HCT116 (cell line): Measurements from ENCODE around the gene LAMP1. TPM values are rescaled to one million over a fixed set of nuclear protein-coding genes. Genes with fewer than 3 reads are reported as not detected.

ENCODE experiments used
- ATAC-seq: fragments of 200-7000 bp; cut with Tn5 transposase; 2 replicates; pipeline ENCODE4 v1.9.1; 2020; ENCODE audit warnings: mild to moderate bottlenecking, moderate library complexity
- BruUV-seq: library from RNA; stranded (reverse); fragments of 400-500 nt; replicated peaks from 2 replicates; lab custom pipeline; 2021; lab: Mats Ljungman, UMichigan
- CTCF ChIA-PET: fragments of 300-600 bp; sonication (Branson Sonifier 250); formaldehyde crosslinking; loops from one replicate; lab custom pipeline; 2021; ENCODE audit warnings: antibody characterized with exemption; lab: Charles Lee
- POLR2A ChIA-PET: fragments of 300-600, 350-600 bp; sonication (Branson Sonifier 250); formaldehyde crosslinking; loops from one replicate; lab custom pipeline; 2021; ENCODE audit warnings: antibody characterized with exemption; lab: Charles Lee
- RAD21 ChIA-PET, 2 experiments: fragments of 300-600 bp; sonication (Branson Sonifier 250); formaldehyde crosslinking; loops; one replicate each; lab custom pipeline; 2023; ENCODE audit warnings: low total read pairs in 2 of 2; ENCODE audit not compliant: uncharacterized antibody in 2 of 2, unreplicated experiment in 2 of 2, low non-redundant PET in 1 of 2; lab: Charles Lee
- DNase-seq: peaks from one replicate; pipeline ENCODE4 v3.0.0-alpha.2; 2010; ENCODE audit warnings: low read depth, low spot score
- H2AFZ ChIP-seq: fragments of 200-600 bp; shearing (Covaris generic), sonication (generic); 2 replicates; pipeline ENCODE4 v1.6.1; 2017; ENCODE audit warnings: low read depth, mixed run types, mixed read lengths, antibody characterized with exemption, low read length; ENCODE audit not compliant: poor library complexity, severe bottlenecking
- H3K27ac ChIP-seq: 2 replicates; pipeline ENCODE4 v1.5.1; 2012; ENCODE audit warnings: low read depth, low read length
- H3K27me3 ChIP-seq: fragments of 200-600 bp; sonication (generic); 2 replicates; pipeline ENCODE4 v1.6.1; 2016; ENCODE audit warnings: mixed run types, low read length, mixed read lengths; ENCODE audit not compliant: insufficient read depth
- H3K36me3 ChIP-seq, 2 experiments: fragments of 200-500 bp in 1 of 2; fragments of 200-600 bp in 1 of 2; sonication (Bioruptor generic) in 1 of 2; sonication (generic) in 1 of 2; 2 replicates each; pipeline versions ENCODE4 v1.5.1 to v1.6.1; 2014 to 2016; ENCODE audit warnings: low read length in 2 of 2, inconsistent platforms in 1 of 2, mixed read lengths in 1 of 2, mixed run types in 1 of 2; ENCODE audit not compliant: insufficient read depth in 2 of 2, control insufficient read depth in 1 of 2
- H3K4me1 ChIP-seq, 2 experiments: fragments of 200-600 bp in 1 of 2; sonication (generic) in 1 of 2; 2 replicates each; pipeline versions ENCODE4 v1.5.1 to v1.6.1; 2012 to 2017; ENCODE audit warnings: low read length in 2 of 2, inconsistent platforms in 1 of 2, mild to moderate bottlenecking in 1 of 2, mixed read lengths in 1 of 2, mixed run types in 1 of 2, moderate library complexity in 1 of 2; ENCODE audit not compliant: insufficient read depth in 2 of 2, control insufficient read depth in 1 of 2
- H3K4me2 ChIP-seq: fragments of 200-600 bp; sonication (generic); 2 replicates; pipeline ENCODE4 v1.6.1; 2017; ENCODE audit warnings: mixed run types, low read length, mixed read lengths
- H3K4me3 ChIP-seq, 2 experiments: fragments of 200-600 bp in 1 of 2; sonication (generic) in 1 of 2; replicated peaks in 1 of 2; 2 replicates each; pipeline ENCODE4 v1.5.1; 2011 to 2016; ENCODE audit warnings: low read length in 2 of 2, control low read depth in 1 of 2, low read depth in 1 of 2, mild to moderate bottlenecking in 1 of 2, mixed read lengths in 1 of 2, mixed run types in 1 of 2
- H3K79me2 ChIP-seq: fragments of 200-600 bp; sonication (generic); 2 replicates; pipeline ENCODE4 v1.6.1; 2017; ENCODE audit warnings: mild to moderate bottlenecking, mixed run types, low read length, moderate library complexity, mixed read lengths; ENCODE audit not compliant: insufficient read depth
- H3K9ac ChIP-seq: fragments of 200-600 bp; sonication (generic); 2 replicates; pipeline ENCODE4 v1.6.1; 2016; ENCODE audit warnings: low read length, mixed read lengths
- H3K9me2 ChIP-seq: fragments of 200-600 bp; sonication (generic), shearing (Covaris generic); 2 replicates; pipeline ENCODE4 v1.6.1; 2017; ENCODE audit warnings: mixed run types, mild to moderate bottlenecking, moderate library complexity; ENCODE audit not compliant: insufficient read depth
- H3K9me3 ChIP-seq, 2 experiments: fragments of 200-500 bp in 1 of 2; fragments of 200-600 bp in 1 of 2; sonication (Bioruptor generic) in 1 of 2; sonication (generic) in 1 of 2; 2 replicates each; pipeline ENCODE4 v1.6.1; 2014 to 2017; ENCODE audit warnings: low read length in 2 of 2, mixed read lengths in 2 of 2, inconsistent platforms in 1 of 2, low read depth in 1 of 2, mild to moderate bottlenecking in 1 of 2, mixed run types in 1 of 2, moderate library complexity in 1 of 2; ENCODE audit not compliant: control insufficient read depth in 1 of 2, insufficient read depth in 1 of 2
- H4K20me1 ChIP-seq: fragments of 200-600 bp; sonication (generic), shearing (Covaris generic); 2 replicates; pipeline ENCODE4 v1.6.1; 2017; ENCODE audit warnings: mixed run types, mild to moderate bottlenecking, moderate library complexity; ENCODE audit not compliant: insufficient read depth
- CEBPB ChIP-seq: IDR thresholded peaks from 2 replicates; pipeline ENCODE4 v1.6.1; 2012; ENCODE audit warnings: low read depth
- EZH2phosphoT487 ChIP-seq: fragments of 200-600 bp; IDR thresholded peaks from 2 replicates; pipeline ENCODE4 v1.6.1; 2018; ENCODE audit warnings: antibody characterized with exemption, borderline replicate concordance
- FOSL1 ChIP-seq: IDR thresholded peaks from 2 replicates; pipeline ENCODE4 v1.6.1; 2012; ENCODE audit warnings: low read depth
- MAX ChIP-seq: IDR thresholded peaks from 2 replicates; pipeline ENCODE4 v1.6.1; 2012
- RAD21 ChIP-seq: IDR thresholded peaks from 2 replicates; pipeline ENCODE4 v1.6.1; 2012; ENCODE audit warnings: low read depth, mild to moderate bottlenecking
- SIN3A ChIP-seq: IDR thresholded peaks from 2 replicates; pipeline ENCODE4 v1.6.1; 2012; ENCODE audit warnings: low read depth
- SP1 ChIP-seq: IDR thresholded peaks from 2 replicates; pipeline ENCODE4 v1.6.1; 2012; ENCODE audit warnings: low read depth
- YY1 ChIP-seq: IDR thresholded peaks from 2 replicates; pipeline ENCODE4 v1.6.1; 2011; ENCODE audit warnings: low read length, low read depth, moderate library complexity, mild to moderate bottlenecking; ENCODE audit not compliant: insufficient replicate concordance; ENCODE audit errors: extremely low read depth
- ZFX ChIP-seq: fragments of 450-650 bp; IDR thresholded peaks from 2 replicates; pipeline ENCODE4 v1.6.1; 2017
- intact Hi-C: fragments of 100-400 bp; cut with micrococcal nuclease; formaldehyde crosslinking; loops from 2 replicates; pipeline ENCODE4 v1.10.0; 2022
- total RNA-seq: library from RNA; stranded (reverse); gene quantifications from one replicate; pipeline ENCODE4 v1.2.1, GENCODE V29; 2021; ENCODE audit not compliant: unreplicated experiment
- TF ChIP-seq, protein P1 (sequence below): IDR thresholded peaks from 2 replicates; pipeline ENCODE4 v1.6.1; 2012; ENCODE audit warnings: low read depth
- TF ChIP-seq, protein P2 (sequence below), 3 experiments: fragments of 200-600 bp in 1 of 3; sonication (generic) in 1 of 3; IDR thresholded peaks in 2 of 3; conservative IDR thresholded peaks in 1 of 3; 2 replicates each; pipeline ENCODE4 v1.5.1; 2012 to 2017; ENCODE audit warnings: low read depth in 2 of 3, low read length in 2 of 3, antibody characterized with exemption in 1 of 3, borderline replicate concordance in 1 of 3, control low read depth in 1 of 3, mild to moderate bottlenecking in 1 of 3, mixed read lengths in 1 of 3, mixed run types in 1 of 3, moderate library complexity in 1 of 3; ENCODE audit not compliant: insufficient read depth in 1 of 3
- TF ChIP-seq, protein P3 (sequence below): IDR thresholded peaks from 2 replicates; pipeline ENCODE4 v1.6.1; 2011; ENCODE audit warnings: mild to moderate bottlenecking, low read length, moderate library complexity; ENCODE audit not compliant: insufficient replicate concordance; ENCODE audit errors: extremely low read depth

The LAMP1 gene
- total RNA-seq, 1 experiment from 2014 or later, result 158 TPM

DNA sequence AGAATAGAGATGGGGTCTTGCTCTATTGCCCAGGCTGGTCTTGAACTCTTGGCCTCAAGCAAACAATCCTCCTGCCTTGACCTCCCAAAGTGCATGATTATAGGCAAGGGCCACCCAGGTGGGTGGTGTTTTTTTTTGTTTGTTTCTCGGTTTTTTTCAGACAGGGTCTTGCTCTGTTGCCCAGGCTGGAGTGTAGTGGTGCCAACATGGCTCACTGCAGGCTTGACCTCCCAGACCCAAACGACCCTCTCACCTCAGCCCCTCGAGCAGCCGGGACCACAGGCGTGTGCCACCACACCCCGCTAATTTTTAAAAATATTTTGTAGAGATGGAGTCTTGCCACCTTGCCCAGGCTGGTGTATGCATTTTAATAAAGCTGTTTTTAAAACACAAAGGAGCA lies 52.0 kb downstream of the LAMP1 start:
- ChIA-PET POLR2A (no interaction called here), CTCF (no interaction called here), RAD21 (no interaction called here)
- peaks cover 13 to 21% of the 10 kb centered on the region in 2 experiments; a peak in 3 of 4 replicates for H3K36me3 ChIP-seq
- DNase-seq (no peak), ATAC-seq (no peak)
- no peak overlapping the region for H3K4me2 ChIP-seq
- no peak overlapping the region for H3K27ac ChIP-seq
- H3K4me3 ChIP-seq, result no peak overlapping the region
- TF ChIP-seq CEBPB, result no peak
- TF ChIP-seq RAD21, result no peak
- TF ChIP-seq ZFX, result no peak
- no peak for TF ChIP-seq FOSL1
- TF ChIP-seq, protein P1, sequence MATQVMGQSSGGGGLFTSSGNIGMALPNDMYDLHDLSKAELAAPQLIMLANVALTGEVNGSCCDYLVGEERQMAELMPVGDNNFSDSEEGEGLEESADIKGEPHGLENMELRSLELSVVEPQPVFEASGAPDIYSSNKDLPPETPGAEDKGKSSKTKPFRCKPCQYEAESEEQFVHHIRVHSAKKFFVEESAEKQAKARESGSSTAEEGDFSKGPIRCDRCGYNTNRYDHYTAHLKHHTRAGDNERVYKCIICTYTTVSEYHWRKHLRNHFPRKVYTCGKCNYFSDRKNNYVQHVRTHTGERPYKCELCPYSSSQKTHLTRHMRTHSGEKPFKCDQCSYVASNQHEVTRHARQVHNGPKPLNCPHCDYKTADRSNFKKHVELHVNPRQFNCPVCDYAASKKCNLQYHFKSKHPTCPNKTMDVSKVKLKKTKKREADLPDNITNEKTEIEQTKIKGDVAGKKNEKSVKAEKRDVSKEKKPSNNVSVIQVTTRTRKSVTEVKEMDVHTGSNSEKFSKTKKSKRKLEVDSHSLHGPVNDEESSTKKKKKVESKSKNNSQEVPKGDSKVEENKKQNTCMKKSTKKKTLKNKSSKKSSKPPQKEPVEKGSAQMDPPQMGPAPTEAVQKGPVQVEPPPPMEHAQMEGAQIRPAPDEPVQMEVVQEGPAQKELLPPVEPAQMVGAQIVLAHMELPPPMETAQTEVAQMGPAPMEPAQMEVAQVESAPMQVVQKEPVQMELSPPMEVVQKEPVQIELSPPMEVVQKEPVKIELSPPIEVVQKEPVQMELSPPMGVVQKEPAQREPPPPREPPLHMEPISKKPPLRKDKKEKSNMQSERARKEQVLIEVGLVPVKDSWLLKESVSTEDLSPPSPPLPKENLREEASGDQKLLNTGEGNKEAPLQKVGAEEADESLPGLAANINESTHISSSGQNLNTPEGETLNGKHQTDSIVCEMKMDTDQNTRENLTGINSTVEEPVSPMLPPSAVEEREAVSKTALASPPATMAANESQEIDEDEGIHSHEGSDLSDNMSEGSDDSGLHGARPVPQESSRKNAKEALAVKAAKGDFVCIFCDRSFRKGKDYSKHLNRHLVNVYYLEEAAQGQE, result no peak
- no peak for TF ChIP-seq YY1
- TF ChIP-seq EZH2phosphoT487, result no peak
- TF ChIP-seq, protein P2, sequence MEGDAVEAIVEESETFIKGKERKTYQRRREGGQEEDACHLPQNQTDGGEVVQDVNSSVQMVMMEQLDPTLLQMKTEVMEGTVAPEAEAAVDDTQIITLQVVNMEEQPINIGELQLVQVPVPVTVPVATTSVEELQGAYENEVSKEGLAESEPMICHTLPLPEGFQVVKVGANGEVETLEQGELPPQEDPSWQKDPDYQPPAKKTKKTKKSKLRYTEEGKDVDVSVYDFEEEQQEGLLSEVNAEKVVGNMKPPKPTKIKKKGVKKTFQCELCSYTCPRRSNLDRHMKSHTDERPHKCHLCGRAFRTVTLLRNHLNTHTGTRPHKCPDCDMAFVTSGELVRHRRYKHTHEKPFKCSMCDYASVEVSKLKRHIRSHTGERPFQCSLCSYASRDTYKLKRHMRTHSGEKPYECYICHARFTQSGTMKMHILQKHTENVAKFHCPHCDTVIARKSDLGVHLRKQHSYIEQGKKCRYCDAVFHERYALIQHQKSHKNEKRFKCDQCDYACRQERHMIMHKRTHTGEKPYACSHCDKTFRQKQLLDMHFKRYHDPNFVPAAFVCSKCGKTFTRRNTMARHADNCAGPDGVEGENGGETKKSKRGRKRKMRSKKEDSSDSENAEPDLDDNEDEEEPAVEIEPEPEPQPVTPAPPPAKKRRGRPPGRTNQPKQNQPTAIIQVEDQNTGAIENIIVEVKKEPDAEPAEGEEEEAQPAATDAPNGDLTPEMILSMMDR (IDR thresholded peaks at IDR 0.05 in 2 of 3, conservative IDR thresholded peaks at IDR 0.05 in 1 of 3; ENCODE audit: borderline replicate concordance in 1 of 3, insufficient read depth in 1 of 3, low read depth in 2 of 3, low read length in 2 of 3), result no peak
- TF ChIP-seq MAX, result no peak
- no peak for TF ChIP-seq SIN3A
- TF ChIP-seq, protein P3, sequence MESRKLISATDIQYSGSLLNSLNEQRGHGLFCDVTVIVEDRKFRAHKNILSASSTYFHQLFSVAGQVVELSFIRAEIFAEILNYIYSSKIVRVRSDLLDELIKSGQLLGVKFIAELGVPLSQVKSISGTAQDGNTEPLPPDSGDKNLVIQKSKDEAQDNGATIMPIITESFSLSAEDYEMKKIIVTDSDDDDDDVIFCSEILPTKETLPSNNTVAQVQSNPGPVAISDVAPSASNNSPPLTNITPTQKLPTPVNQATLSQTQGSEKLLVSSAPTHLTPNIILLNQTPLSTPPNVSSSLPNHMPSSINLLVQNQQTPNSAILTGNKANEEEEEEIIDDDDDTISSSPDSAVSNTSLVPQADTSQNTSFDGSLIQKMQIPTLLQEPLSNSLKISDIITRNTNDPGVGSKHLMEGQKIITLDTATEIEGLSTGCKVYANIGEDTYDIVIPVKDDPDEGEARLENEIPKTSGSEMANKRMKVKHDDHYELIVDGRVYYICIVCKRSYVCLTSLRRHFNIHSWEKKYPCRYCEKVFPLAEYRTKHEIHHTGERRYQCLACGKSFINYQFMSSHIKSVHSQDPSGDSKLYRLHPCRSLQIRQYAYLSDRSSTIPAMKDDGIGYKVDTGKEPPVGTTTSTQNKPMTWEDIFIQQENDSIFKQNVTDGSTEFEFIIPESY, result no peak
- no peak for TF ChIP-seq SP1
- no peaks in the 10 kb centered on the region for H3K4me1 ChIP-seq
- BruUV-seq, result no TSS peak
- intact Hi-C loops, result no loop called here
- no peaks in the 10 kb centered on the region for H4K20me1 ChIP-seq
- no peaks in the 10 kb centered on the region for H3K27me3 ChIP-seq
- no peak overlapping the region for H2AFZ ChIP-seq
- no peak overlapping the region for H3K9ac ChIP-seq
- H3K9me2 ChIP-seq, result no peaks in the 10 kb centered on the region
- H3K79me2 ChIP-seq, result no peaks in the 10 kb centered on the region
- no peaks in the 10 kb centered on the region; a peak in 1 of 4 replicates for H3K9me3 ChIP-seq
